Activated naive CD4-positive, alpha-beta T cell treated with anti-CD3 and anti-CD28 coated beads, Interleukin-2, amount 50 U/mL, for 72 hours (primary cell): ENCODE measurements around the gene ATF4. TPM values are rescaled to one million over a fixed set of nuclear protein-coding genes. Genes with fewer than 3 reads are reported as not detected.

ENCODE experiments used
- ATAC-seq, 2 donors: fragments of 150-1000 bp; cut with Tn5 transposase; 2 replicates each; pipeline ENCODE4 v1.10.0; 2021; ENCODE audit warnings: mild to moderate bottlenecking in 2 of 2, moderate library complexity in 2 of 2
- DNase-seq, 2 donors: peaks; one replicate each; pipeline ENCODE4 v3.0.0; 2021 to 2022; ENCODE audit warnings: low spot score in 2 of 2
- H3K27ac Mint-ChIP-seq, 2 donors: one replicate each; pipeline ENCODE4 v1.8.0; 2022; ENCODE audit warnings: mild to moderate bottlenecking in 2 of 2, mixed read lengths in 2 of 2
- H3K36me3 Mint-ChIP-seq, 2 donors: one replicate each; pipeline ENCODE4 v1.8.0; 2022; ENCODE audit warnings: mixed read lengths in 2 of 2
- H3K9me3 Mint-ChIP-seq, 2 donors: one replicate each; pipeline ENCODE4 v1.8.0; 2022; ENCODE audit warnings: mixed read lengths in 2 of 2
- total RNA-seq, 2 donors: library from RNA; stranded (reverse); gene quantifications; one replicate each; pipeline ENCODE4 v1.2.3, GENCODE V29; 2022

Gene ATF4
- total RNA-seq, 2 donors from 2014 or later: 460 to 506 TPM

DNA sequence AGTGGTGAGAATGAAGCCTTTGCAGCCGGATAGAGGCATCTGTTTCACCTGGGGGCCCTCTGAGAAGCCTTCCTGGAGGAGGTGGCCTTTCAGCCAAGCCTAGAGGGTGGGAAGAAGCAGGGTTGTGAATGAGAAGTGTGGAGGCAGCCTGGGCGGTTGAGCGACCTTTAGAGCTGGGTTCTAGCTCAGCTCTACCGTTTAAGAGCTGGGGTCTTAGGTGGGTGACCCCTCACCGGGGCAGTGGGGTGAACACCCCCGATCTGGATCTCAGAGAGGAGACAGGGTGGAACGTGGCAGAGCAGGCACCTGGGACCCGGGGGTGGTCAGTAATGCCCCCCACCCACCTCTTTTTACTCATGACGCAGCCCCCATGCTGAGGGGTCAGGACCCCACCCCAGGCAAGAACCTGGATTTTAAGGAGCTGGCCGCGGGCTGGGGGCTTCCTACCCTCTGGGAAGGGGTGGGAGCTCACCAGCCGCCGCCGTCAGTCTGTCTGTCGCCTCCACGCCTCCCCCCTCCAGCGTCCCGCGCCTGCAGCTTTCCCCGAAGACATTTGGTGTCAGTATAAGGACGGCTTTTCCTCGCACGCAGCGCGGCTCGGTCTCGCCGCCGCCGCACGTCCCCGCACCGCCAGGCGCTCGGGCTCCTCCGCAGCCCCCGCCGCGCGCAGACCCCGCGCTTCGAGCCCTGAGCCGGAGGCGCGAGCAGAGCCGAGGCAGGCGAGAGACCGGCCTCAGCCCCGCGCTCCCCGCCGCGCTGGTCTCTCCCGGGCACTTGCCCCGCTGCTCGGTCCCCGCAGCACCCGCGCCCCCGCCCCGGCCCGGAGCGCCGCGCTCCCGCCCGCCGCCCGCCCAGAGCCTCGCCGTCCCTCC lies 36.8 kb downstream of the ATF4 start:
- Mint-ChIP-seq H3K27ac (no peak overlapping the region), H3K9me3 (no peaks in the 10 kb centered on the region), H3K36me3 (no peaks in the 10 kb centered on the region)
- ATAC-seq (peak; percentile 64 to 72), DNase-seq (peak in 1 of 2 donors; percentile 25)

DNA sequence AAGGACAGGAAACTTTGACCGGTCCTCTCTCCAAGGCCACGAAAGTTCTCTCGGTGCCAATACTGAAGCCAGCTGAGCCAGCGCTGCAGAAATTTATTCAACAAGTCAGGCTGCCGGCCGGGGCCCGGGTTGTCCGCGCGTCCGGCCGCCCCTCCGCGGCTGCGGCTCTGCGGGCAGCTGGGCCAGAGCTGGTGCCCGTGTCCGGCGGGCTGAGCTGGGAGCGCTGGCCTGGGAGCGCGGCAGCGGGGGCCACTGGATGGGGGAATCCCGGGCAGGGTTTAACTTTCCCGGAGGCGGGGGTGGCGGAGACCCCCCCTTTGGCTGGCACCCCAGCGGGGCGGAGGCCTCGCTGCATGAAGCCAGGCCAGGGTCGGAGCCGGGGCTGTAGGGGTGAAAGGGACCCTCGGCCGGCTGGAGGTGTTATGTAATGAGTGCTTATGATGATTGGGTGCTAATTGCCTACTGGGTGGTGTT lies 37.9 kb downstream of the ATF4 start:
- no peak overlapping the region for H3K27ac Mint-ChIP-seq
- H3K9me3 Mint-ChIP-seq: no peaks in the 10 kb centered on the region
- H3K36me3 Mint-ChIP-seq: no peaks in the 10 kb centered on the region
- DNase-seq: no peak
- ATAC-seq: no peak

DNA sequence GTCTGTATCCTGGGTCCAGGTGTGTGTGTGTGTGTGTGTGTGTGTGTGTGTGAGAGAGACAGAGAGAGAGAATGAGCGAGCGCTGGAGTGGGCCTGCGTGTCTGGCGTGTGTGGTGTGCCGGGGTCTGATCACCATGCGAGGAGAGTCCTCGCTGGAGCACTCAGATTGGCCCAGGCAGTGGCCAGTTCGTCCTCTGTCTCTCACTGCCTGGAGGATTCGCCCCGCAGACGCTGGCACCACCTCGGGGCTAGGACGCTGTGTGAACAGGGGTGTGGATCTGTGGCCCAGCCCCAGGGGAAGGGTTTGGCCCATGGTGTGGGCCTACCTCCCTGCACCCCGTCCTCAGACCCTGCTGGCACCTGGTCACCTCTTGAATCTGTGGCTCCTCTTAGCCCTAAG lies 38.6 kb downstream of the ATF4 start:
- Mint-ChIP-seq H3K36me3 (no peaks in the 10 kb centered on the region), H3K27ac (no peak overlapping the region), H3K9me3 (no peaks in the 10 kb centered on the region)
- ATAC-seq: no peak
- no peak for DNase-seq

DNA sequence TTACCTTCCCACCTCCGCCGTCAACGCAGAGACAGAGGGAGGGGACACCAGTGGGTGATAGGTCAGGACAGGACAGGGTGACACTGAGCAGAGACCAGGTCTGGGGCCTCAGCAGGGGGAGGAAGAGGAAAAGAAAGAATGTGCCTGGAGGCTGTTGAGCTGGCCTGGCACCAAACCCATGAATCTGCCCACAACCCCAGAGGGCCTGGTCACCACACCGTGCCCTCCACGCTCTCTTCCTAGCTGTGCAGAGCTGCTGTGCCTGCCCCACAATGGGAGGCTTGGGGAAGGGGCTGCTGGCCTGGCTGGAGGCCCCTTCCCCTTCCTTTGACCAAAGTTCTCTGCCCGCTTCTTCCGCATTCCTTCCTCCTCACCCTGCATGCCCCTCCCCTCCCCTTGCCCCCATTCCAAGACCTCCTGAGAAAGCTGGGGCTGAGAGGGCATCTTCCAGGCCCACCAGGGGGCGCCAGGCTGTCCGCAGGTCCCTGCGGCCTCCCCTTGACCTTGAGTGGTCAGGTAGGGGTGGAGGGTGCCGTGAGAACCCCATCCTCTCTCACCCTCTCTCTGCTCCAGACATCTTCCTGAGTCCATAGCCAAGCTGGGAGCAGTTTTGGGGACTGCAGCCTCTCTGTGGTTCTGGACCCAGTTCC lies 39.2 kb downstream of the ATF4 start:
- DNase-seq (no peak), ATAC-seq (no peak)
- Mint-ChIP-seq H3K27ac (no peak overlapping the region), H3K36me3 (no peaks in the 10 kb centered on the region), H3K9me3 (no peaks in the 10 kb centered on the region)

DNA sequence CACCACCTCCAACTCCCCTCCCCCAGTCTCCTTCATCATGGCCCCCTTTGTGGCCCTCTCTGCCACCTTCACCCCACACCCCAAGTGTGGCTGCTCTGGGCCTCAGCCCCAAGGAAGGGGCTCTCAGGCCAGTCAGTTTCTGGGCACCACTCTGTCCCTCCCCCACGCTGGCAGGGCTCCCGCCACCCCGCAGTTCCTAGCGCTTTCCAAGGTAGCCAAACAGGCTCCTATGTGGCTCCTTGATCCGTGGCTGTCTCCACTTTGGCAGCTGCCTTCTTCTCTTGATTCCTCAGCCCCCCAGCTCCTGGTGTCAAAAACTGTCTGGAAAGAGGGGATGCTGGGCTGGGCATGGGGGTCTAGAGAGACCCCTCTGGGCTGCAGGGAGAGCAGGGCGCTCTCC lies 39.8 kb downstream of the ATF4 start:
- H3K36me3 Mint-ChIP-seq: no peaks in the 10 kb centered on the region
- no peaks in the 10 kb centered on the region for H3K9me3 Mint-ChIP-seq
- DNase-seq (no peak), ATAC-seq (no peak)
- H3K27ac Mint-ChIP-seq: no peak overlapping the region

DNA sequence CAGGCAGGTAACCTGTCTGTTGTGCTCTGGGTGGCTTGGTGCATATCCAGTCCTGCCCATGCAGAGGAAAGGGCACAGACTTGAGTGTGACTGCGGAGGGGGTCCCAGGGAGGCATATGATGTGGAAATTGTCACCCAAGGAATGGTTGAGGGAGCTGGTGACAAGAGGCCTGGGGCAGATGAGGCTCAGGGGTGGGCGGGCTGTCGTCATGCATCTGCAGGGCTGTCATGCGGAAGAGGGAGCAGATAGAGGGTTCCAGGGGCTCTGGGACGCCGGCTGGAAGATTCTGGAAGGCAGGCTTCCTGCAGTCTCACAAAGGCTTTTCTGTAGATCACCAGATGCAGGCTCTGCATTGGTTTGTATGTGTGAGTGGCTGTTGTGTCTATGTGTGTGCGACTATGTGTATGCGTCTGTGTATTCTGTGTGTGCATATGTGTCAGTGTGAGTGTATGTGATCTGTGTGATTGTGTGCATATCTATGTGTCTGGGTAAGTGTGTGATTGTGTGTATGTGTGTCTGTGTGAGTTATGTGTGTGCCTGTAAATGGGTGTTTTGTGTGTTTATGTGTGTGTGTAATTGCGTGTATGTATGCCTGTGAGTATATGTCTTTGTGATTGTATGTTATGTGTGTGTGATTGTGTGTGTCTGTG lies 42.6 kb downstream of the ATF4 start:
- DNase-seq (no peak), ATAC-seq (no peak)
- Mint-ChIP-seq H3K27ac (no peak overlapping the region), H3K36me3 (no peaks in the 10 kb centered on the region), H3K9me3 (peaks cover 8 to 9% of the 10 kb centered on the region in 2 donors)

DNA sequence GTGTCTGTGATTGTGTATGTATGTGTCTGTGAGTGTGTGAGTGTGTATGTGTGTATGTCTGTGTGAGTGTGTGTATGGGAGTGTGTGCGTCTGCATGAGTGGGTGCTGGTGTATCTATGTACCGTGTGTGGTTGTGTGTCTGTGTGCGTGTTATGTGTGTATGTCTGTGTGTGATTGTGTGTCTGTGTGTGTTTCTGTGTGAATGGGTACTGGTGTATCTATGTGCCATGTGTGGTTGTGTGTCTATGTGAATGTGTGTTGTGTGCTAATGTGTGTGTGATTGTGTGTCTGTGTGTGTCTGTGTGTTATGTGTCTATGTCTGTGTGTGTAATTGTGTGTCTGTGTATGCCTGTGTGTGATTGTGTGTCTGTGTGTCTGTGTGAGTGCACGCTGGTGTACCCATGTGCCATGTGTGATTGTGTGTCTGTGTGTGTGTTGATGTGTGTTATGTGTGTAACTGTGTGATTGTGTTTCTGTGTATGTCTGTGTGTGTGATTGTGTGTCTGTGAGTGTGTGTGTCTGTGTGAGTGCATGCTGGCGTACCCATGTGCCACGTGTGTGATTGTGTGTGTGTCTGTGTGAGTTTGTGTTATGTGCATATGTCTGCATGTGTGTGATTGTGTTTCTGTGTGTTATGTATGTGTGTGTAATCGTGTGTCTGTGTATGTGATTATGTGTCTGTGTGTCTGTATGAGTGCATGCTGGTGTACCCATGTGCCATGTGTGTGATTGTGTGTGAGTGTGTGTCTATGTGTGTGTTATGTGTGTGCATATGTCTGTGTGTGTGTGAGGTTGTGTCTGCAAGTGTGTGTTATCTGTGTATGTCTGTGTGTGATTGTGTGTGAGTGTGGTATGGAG lies 43.4 kb downstream of the ATF4 start:
- no peaks in the 10 kb centered on the region for H3K36me3 Mint-ChIP-seq
- no peak overlapping the region for H3K27ac Mint-ChIP-seq
- peaks cover 8 to 9% of the 10 kb centered on the region in 2 donors for H3K9me3 Mint-ChIP-seq
- ATAC-seq (no peak), DNase-seq (no peak)

DNA sequence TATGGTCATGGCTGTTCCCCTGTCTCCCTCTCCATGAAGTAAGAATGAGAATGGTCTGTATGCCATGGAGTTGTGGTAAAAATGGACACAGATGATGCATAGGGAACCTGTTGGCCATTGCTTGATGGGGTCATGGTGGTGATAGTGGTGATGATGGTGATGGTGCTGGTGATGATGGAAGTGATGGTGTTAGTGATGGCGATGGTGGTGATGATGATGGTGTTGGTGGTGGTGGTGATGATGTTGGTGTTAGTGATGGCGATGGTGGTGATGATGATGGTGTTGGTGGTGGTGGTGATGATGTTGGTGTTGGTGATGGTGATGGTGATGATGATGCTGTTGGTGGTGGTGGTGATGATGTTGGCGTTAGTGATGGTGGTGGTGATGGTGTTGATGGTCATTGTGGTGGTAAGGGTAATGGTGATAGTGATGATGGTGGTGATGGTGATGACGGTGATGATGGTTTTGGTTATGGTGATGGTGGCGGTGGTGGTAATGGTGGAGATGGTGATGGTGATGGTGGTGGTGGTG lies 45.1 kb downstream of the ATF4 start:
- DNase-seq (no peak), ATAC-seq (no peak)
- Mint-ChIP-seq H3K9me3 (peaks cover 8 to 9% of the 10 kb centered on the region in 2 donors), H3K27ac (peak overlapping the region in 1 of 2 donors; percentile 1), H3K36me3 (no peaks in the 10 kb centered on the region)

DNA sequence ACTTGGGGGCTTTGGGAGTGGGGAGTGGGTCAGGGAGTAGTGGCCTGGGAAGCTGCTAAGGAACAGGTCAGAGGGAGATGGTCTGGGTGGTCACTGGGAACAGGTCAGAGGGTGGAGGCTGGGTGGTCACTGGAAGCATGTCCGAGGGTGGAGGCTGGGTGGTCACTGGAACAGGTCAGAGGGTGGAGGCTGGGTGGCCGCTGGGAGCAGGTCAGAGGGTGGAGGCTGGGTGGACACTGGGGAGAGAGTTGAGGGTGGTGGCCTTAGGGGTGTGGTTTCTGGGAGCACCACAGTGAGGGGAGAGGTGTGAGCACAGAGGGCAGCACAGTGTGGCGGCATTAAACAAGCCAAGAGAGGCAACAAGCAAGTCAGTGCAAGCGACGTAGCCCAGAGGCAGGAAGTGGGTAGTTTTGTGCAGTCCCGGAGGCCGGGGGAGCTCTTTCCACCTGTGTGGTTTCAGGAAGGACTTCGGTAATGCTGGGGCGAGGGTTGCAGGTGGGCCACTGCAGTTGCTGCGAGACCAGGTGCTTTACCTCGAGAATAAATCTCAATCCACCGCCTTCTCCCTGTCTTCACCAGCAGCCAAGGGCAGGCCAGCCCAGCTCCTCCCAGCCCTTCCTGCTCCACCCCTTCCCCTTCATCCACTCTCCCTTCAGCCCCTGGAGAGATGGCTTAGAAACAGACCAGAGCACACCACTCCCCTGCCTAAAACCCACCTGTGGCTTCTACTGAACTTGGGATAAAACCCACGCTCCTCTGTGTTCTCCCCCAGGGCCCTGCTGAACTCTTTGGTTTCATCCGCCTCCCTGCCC lies 47.0 kb downstream of the ATF4 start:
- H3K36me3 Mint-ChIP-seq: no peaks in the 10 kb centered on the region
- H3K9me3 Mint-ChIP-seq: peaks cover 8 to 9% of the 10 kb centered on the region in 2 donors
- ATAC-seq (peak; percentile 79 to 89), DNase-seq (peak; percentile 30 to 56)
- H3K27ac Mint-ChIP-seq: peak overlapping the region; percentile 64 to 69

DNA sequence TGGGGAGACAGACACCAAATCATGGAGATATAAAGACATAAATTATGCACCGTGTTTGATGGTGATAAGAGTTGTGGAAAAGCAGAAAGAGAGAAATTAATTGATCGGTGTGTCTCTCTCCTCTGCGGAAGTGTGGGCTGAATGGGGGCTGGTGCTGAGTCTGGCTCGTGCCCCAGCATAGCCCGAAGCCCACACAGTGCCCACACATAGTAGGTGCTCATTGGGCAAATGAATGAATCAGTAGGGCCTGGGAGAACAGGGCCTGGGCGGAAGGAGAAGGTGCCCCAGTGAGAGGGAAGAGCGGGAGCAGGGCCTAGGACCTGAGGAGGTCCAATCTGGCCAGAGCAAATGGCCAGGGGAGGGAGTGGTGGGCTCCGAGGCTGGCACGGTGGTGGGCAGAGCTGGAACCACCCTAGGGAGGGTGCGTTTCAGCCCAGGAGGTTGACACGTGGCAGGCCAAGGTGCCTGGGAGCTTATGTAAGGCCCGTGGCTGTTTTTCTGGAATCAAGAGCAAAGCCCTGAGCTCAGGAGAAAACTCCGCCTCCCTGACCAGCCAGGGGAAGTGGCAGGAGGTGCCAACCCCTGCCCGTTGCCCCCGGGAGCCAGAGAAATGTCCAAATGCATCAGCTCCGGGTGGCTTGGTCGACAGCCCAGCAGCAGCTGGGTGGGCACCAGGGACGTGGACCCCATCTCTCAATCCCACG lies 48.1 kb downstream of the ATF4 start:
- Mint-ChIP-seq H3K36me3 (no peaks in the 10 kb centered on the region), H3K9me3 (peaks cover 8 to 9% of the 10 kb centered on the region in 2 donors), H3K27ac (peak overlapping the region; percentile 64 to 69)
- ATAC-seq: no peak
- no peak for DNase-seq

DNA sequence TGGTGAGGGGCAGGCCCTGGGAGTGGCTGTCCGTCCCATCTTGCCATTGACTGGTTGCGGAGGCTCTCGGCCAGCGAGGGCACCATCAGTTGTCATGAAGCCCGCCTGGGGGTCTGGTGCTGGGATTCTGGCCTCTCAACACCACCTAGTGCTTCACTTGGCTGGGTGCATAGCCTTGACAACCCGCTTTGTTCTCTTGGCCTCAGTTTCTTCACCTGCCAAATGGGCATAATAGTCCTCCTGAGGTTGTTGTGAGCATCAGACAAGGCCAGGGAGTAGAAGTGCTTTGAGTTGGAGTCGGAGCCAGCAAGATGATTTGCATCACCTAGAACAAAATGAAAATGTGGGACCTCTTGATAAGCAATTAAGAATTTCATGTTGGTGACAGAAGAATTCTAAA lies 48.7 kb downstream of the ATF4 start:
- H3K9me3 Mint-ChIP-seq: peaks cover 8 to 9% of the 10 kb centered on the region in 2 donors
- no peak for ATAC-seq
- no peak overlapping the region for H3K27ac Mint-ChIP-seq
- no peaks in the 10 kb centered on the region for H3K36me3 Mint-ChIP-seq
- no peak for DNase-seq

DNA sequence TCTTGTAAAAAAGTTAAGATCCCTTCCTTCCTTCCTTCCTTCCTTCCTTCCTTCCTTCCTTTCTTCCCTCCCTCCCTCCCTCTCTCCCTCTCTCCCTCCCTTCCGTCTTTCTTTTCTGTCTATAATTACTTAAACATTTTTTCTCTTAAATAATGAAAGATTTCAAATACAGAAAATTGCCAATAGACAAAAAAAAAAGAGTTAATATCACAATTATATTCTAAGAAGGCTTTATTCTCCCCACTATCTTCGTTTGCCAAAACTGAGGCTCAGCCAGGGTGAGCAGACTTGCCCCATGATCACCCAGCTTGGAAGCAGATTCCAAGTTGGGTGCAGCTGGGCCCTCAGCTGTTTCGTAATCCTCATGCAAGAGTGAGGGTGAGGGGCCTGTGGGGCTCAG lies 49.9 kb downstream of the ATF4 start:
- Mint-ChIP-seq H3K27ac (no peak overlapping the region), H3K9me3 (peaks cover 7 to 8% of the 10 kb centered on the region in 2 donors), H3K36me3 (no peaks in the 10 kb centered on the region)
- ATAC-seq (no peak), DNase-seq (no peak)

DNA sequence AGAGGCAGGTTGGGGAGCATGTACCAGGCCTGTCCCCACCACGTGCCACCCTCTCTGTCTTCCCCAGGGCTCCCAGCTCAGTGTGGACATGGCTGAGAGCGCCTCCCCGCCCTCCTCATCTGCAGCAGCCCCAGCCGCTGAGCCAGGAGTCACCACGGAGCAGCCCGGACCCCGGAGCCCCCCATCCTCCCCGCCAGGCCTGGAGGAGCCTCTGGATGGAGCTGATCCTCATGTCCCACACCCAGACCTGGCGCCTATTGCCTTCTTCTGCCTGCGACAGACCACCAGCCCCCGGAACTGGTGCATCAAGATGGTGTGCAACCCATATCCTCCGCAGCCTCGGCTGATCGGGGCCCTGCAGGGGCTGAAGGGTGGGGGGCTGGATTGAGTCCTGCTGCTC lies 50.3 kb downstream of the ATF4 start, which contains the start of gene CACNA1I:
Gene CACNA1I (plus strand): TSS at position 89 of the 400 bp plus-strand sequence. CDS start 0 bp downstream, at position 89.
- Mint-ChIP-seq H3K36me3 (no peaks in the 10 kb centered on the region), H3K9me3 (peaks cover 3 to 4% of the 10 kb centered on the region in 2 donors), H3K27ac (no peak within 1 kb of the TSS)
- DNase-seq (no peak), ATAC-seq (no peak)

DNA sequence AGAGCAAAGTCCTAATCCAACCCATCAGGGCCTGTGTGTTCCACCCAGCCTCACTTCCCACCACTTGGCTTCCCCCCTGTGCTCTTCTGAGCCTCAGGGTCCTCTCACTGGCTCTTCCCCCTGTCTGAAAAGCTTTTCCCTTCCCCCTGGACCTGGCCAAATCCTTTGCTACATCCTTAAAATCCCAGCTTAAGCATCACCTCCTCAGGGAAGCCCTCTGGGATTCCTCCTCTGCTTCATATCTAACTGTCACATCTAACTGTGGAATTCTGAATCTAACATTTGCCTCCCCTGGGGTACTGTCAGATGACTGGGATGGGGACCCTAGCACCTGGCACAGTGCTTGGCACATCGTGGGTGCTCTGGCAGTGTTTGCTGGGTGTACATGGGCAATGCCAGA lies 51.2 kb downstream of the ATF4 start:
- ATAC-seq (no peak), DNase-seq (no peak)
- H3K9me3 Mint-ChIP-seq: no peaks in the 10 kb centered on the region
- no peaks in the 10 kb centered on the region for H3K36me3 Mint-ChIP-seq
- H3K27ac Mint-ChIP-seq: no peak overlapping the region
